Activated CD8-positive, alpha-beta memory T cell treated with anti-CD3 and anti-CD28 coated beads, Interleukin-2, amount 50 U/mL, for 1 hour (primary cell): ENCODE results near the gene HSPA12B.
A peak's percentile ranks its signal among the peaks of the same experiment; 100 is the strongest.
"Not testable (repeated sequence)": the region's sequence is repeated elsewhere in the genome, so short reads cannot be mapped to it uniquely, and the experiment has no call there.

Source experiments
- DNase-seq: peaks from one replicate; pipeline ENCODE4 v3.0.0-alpha.2; 2020; ENCODE audit errors: extremely low read depth

The HSPA12B gene

GRCh38 chr20:3787324-3788014 lies 55.0 kb downstream of the HSPA12B start:
- no peak for DNase-seq

DNA sequence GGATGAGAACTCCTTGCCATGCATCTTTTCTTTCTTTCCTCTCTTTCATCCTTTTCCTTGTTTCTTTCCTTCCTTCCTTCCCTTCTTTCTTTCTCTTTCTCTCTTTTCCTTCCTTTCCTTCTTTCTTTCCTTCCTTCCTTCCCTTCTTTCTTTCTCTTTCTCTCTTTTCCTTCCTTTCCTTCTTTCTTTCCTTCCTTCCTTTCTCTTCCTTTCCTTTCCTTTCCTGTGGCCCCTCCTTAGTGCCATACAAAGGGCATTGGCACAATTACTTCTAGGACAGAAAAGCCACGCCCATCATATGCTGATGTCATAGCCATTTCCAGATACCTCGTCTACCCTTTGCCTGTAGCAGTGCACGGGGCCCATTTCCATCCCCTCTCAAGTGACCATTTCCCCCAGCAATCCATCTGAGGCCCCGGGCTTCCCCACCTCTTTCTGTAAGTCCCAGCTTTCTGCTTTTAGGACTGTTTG lies 56.2 kb downstream of the HSPA12B start:
- DNase-seq = no peak

- DNase-seq = not testable (repeated sequence)
These were observed 56.7 kb downstream of the HSPA12B start for GRCh38 chr20:3789201-3789600.

- not testable (repeated sequence) for DNase-seq
These were observed 61.7 kb downstream of the HSPA12B start for GRCh38 chr20:3794168-3794567.

DNA sequence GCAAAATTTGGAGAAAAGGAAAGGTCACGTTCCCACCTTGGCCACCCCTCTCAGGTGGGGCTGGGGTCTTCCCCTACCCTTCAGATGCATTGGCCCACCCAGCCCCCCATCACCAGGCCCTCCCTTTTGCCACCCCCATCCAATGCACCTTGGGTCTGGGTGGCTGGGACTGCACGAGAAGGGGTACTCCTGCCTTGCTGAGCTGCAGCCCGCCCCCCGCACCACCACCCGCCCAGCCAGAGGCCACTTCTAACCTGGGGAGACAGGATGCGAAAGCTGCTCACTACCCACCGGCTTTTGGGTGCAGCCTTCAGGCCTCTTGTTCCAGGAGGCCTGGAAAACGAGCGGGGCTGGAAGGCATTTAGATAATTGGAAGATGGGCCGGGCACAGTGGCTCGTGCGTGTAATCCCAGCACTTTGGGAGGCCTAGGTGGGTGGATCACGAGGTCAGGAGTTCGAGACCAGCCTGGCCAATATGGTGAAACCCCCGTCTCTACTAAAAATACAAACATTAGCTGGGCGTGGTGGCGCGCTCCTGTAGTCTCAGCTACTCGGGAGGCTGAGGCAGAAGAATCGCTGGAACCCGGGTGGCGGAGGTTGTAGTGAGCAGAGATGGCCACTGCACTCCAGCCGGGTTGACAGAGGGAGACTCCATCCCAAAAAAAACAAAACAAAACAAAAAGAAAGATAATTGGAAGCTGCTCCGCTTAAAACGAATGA lies 62.4 kb downstream of the HSPA12B start:
- no peak for DNase-seq

- DNase-seq = peak; percentile 74
These were observed 63.3 kb downstream of the HSPA12B start, which contains the start of gene CDC25B for GRCh38 chr20:3795511-3796468. CDC25B (plus strand) TSS chr20:3796310; CDS start chr20:3796532, 222 bp downstream.

- no peak for DNase-seq
These were observed 64.2 kb downstream of the HSPA12B start for GRCh38 chr20:3796477-3797225.

DNA sequence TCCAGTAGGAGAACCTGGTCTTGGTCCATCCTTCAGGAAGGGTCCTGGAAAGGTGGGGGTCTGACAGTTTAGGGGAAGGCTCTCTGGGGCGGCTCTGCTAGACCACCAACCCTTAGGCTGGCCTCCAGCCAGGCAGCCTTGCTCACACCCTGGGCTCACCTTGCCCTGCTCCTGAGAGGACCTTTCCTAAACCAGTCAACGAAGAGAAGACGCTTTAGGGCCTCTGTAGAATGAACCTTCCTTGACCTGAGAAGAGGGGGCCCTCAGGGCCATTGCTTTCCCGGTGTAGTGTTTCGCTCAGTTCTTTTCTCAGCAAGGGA lies 64.7 kb downstream of the HSPA12B start:
- no peak for DNase-seq

DNA sequence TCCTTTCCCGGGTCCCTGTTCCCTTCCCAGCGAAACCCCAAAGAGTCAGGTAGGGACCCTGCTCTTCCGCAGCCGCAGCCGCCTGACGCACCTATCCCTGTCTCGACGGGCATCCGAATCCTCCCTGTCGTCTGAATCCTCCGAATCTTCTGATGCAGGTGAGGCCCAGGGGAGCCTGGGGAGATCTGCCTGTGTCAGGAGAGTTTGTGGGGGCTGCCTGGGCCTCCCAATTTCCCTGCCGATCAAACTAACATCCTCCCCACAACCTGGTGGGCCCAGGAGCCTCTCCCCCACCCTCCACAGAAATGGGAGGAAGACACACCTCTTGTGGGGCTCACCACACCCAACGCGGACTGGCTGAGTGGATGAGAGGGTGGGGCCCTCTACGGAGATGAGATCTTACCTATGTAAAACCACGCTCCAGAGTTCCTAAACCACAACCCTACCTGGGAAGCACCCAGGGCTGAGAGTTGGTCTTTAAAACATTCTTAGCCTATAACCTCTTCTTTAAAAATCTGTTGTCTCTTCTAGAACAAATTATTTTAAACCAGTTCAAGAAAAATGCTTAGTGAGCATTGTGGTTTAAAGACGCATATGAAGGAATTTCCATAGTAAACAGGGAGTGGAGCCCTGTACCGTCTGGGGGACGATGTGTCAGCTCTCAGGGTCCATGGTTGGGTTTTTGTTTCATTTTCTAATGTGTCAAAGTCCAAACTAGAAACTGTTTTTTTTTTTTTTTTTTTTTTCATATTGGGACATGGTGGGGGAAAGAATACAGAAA lies 65.3 kb downstream of the HSPA12B start:
- no peak for DNase-seq

GRCh38 chr20:3798373-3798768 lies 65.9 kb downstream of the HSPA12B start:
- DNase-seq = no peak

DNA sequence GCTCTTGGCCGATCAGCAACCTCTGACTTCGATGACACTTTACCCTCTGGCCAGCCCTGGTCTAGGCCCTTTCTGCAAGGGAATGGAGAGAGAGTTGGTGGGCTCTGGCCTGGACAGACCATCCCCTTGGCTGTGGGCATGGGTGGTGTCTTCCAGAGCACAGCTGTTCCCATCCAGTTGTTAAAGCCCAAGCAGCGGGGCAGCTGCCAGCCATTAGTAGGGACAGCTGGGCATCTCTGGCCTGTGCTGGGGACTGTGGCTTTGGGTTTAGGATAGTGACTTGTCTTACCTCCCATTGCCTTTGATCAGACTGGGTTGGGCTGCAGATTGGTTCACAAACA lies 66.4 kb downstream of the HSPA12B start:
- no peak for DNase-seq

DNA sequence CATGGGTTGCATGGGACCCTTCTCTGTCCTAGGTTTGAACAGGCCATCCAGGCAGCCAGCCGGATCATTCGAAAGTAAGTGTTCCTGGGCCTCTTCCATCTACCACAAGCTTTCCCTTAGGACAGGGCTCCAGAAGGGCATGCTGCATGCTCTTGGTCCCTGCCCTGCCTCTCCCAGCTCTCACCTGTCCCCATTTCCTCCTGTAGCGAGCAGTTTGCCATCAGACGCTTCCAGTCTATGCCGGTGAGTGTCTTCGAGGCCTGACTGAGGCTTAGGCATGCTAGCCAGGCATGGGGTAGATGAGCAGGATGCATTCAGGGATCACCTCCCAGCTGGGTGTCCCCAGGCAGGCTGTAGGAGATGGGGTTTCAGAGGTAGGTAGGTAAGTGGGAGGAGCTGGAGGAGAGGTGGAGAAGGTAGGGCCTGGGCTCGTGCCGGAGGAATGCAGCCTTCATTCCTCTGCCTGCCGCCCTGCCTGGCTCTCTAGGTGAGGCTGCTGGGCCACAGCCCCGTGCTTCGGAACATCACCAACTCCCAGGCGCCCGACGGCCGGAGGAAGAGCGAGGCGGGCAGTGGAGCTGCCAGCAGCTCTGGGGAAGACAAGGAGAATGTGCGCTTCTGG lies 67.9 kb downstream of the HSPA12B start:
- no peak for DNase-seq

GRCh38 chr20:3800878-3801260 lies 68.4 kb downstream of the HSPA12B start:
- DNase-seq = no peak

DNA sequence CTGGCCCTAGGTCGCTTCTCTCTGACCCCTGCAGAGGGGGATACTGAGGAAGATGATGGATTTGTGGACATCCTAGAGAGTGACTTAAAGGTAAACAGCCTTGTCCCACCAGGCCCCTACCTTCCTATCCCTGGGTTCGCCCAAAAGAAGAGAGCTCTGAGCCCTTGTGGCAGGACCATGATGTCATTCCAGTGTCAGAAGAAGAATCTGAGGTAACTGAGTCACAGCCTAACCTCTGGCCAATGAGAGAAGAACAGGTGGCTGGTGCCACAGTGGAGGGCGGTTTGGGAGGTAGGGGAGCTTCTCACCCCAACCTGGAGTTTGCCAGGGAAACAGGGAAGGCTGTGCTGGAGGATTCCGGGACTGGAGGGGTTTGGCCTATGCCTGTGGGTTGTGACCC lies 68.8 kb downstream of the HSPA12B start:
- DNase-seq = no peak

DNA sequence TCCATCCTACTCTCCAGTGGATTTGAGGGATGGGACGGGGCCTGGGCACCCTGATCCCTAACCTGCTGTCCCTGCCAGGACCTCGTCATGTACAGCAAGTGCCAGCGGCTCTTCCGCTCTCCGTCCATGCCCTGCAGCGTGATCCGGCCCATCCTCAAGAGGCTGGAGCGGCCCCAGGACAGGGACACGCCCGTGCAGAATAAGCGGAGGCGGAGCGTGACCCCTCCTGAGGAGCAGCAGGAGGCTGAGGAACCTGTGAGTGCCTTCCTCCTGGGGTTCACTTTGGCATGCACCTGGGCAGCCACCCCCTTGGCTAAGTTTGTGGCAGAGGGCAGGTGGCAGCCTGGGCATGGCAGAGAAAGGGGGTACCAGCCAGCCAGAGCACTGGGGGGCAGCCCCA lies 69.4 kb downstream of the HSPA12B start:
- no peak for DNase-seq
